Neural cell (in vitro differentiated cells): Measurements from ENCODE around the gene RGS9BP. TPM values are rescaled to one million over a fixed set of nuclear protein-coding genes. Genes with fewer than 3 reads are reported as not detected.

Experiments used
- H2AFZ ChIP-seq: fragments of 200-600, 300-800 bp; sonication (generic), shearing (Covaris generic); 2 replicates; pipeline ENCODE4 v1.6.0; 2014; ENCODE audit warnings: low read depth, mild to moderate bottlenecking, antibody characterized with exemption, low read length, moderate library complexity
- H3F3A ChIP-seq: fragments of 200-600 bp; shearing (Covaris generic); 2 replicates; pipeline ENCODE4 v1.6.1; 2016; ENCODE audit warnings: mild to moderate bottlenecking, moderate library complexity, mixed read lengths, antibody characterized with exemption, low read length; ENCODE audit not compliant: insufficient read depth, poor library complexity, severe bottlenecking
- H3K27ac ChIP-seq: fragments of 200-600, 300-800 bp; sonication (generic), shearing (Covaris generic); 2 replicates; pipeline ENCODE4 v1.5.1; 2014; ENCODE audit warnings: mild to moderate bottlenecking, low read length, moderate library complexity
- H3K27me3 ChIP-seq: fragments of 300-800, 200-600 bp; sonication (generic), shearing (Covaris generic); 2 replicates; pipeline ENCODE4 v1.6.0; 2014; ENCODE audit warnings: mild to moderate bottlenecking, low read depth, low read length, moderate library complexity; ENCODE audit not compliant: insufficient read depth
- H3K36me3 ChIP-seq: fragments of 300-800, 200-600 bp; sonication (generic), shearing (Covaris generic); 2 replicates; pipeline ENCODE4 v1.5.1; 2014; ENCODE audit warnings: mild to moderate bottlenecking, antibody characterized with exemption, low read length, moderate library complexity; ENCODE audit not compliant: insufficient read depth
- H3K4me2 ChIP-seq: fragments of 300-800, 200-600 bp; sonication (generic), shearing (Covaris generic); 2 replicates; pipeline ENCODE4 v1.6.0; 2014; ENCODE audit warnings: mild to moderate bottlenecking, low read length
- H3K4me3 ChIP-seq: fragments of 300-800, 200-600 bp; sonication (generic), shearing (Covaris generic); 2 replicates; pipeline ENCODE4 v1.5.1; 2014; ENCODE audit warnings: mild to moderate bottlenecking, low read length, moderate library complexity
- H3K79me2 ChIP-seq: fragments of 200-600 bp; shearing (Covaris generic); replicated peaks from 2 replicates; pipeline ENCODE4 v1.6.0; 2014; ENCODE audit warnings: mild to moderate bottlenecking, low read length, moderate library complexity; ENCODE audit not compliant: insufficient read depth
- H3K9ac ChIP-seq: fragments of 300-800, 200-600 bp; sonication (generic), shearing (Covaris generic); 2 replicates; pipeline ENCODE4 v1.6.1; 2016; ENCODE audit warnings: mild to moderate bottlenecking, low read length, mixed read lengths
- H3K9me2 ChIP-seq: fragments of 200-600 bp; shearing (Covaris generic); 2 replicates; pipeline ENCODE4 v1.6.1; 2016; ENCODE audit warnings: mild to moderate bottlenecking, low read length, mixed read lengths; ENCODE audit not compliant: insufficient read depth
- H3K9me3 ChIP-seq: fragments of 200-600, 300-800 bp; sonication (generic), shearing (Covaris generic); 2 replicates; pipeline ENCODE4 v1.6.1; 2016; ENCODE audit warnings: mild to moderate bottlenecking, mixed run types, low read length, moderate library complexity, mixed read lengths
- H4K20me1 ChIP-seq: fragments of 200-600 bp; shearing (Covaris generic); 2 replicates; pipeline ENCODE4 v1.6.1; 2016; ENCODE audit warnings: mild to moderate bottlenecking, mixed run types; ENCODE audit not compliant: insufficient read depth
- CTCF ChIP-seq: fragments of 450-650 bp; IDR thresholded peaks from 2 replicates; pipeline ENCODE4 v1.5.1; 2014; ENCODE audit warnings: antibody characterized with exemption, mild to moderate bottlenecking, moderate library complexity; ENCODE audit not compliant: poor library complexity, severe bottlenecking
- EP300 ChIP-seq: fragments of 450-650 bp; conservative IDR thresholded peaks from 2 replicates; pipeline ENCODE4 v1.6.1; 2014; ENCODE audit warnings: antibody characterized with exemption, mild to moderate bottlenecking, moderate library complexity; ENCODE audit not compliant: poor library complexity, severe bottlenecking
- EZH2 ChIP-seq: fragments of 200-600, 300-800 bp; shearing (Covaris generic), sonication (generic); IDR thresholded peaks from 2 replicates; pipeline ENCODE4 v1.6.1; 2014; ENCODE audit warnings: antibody characterized with exemption, low read length, borderline replicate concordance, mild to moderate bottlenecking; ENCODE audit not compliant: insufficient read depth, poor library complexity, severe bottlenecking
- MXI1 ChIP-seq: fragments of 450-650 bp; conservative IDR thresholded peaks from 2 replicates; pipeline ENCODE4 v1.6.1; 2014; ENCODE audit warnings: antibody characterized with exemption, mild to moderate bottlenecking; ENCODE audit not compliant: poor library complexity, severe bottlenecking
- POLR2AphosphoS5 ChIP-seq: IDR thresholded peaks from 2 replicates; pipeline ENCODE4 v1.6.1; 2012
- RAD21 ChIP-seq: fragments of 450-650 bp; conservative IDR thresholded peaks from 2 replicates; pipeline ENCODE4 v1.6.1; 2014; ENCODE audit warnings: antibody characterized with exemption, mild to moderate bottlenecking, moderate library complexity
- REST ChIP-seq: IDR thresholded peaks from 2 replicates; pipeline ENCODE4 v1.6.1; 2012; ENCODE audit warnings: borderline replicate concordance
- SMC3 ChIP-seq: fragments of 450-650 bp; conservative IDR thresholded peaks from 2 replicates; pipeline ENCODE4 v1.6.1; 2014; ENCODE audit warnings: antibody characterized with exemption, mild to moderate bottlenecking, moderate library complexity; ENCODE audit not compliant: poor library complexity
- TAF1 ChIP-seq: IDR thresholded peaks from 2 replicates; pipeline ENCODE4 v1.6.1; 2012; ENCODE audit warnings: low read depth
- polyA plus RNA-seq: library from polyadenylated mRNA; depleted of rRNA; stranded (reverse); fragments of >200 nt; gene quantifications from 2 replicates; pipeline ENCODE4 v1.2.3, GENCODE V29; 2014

Gene RGS9BP
- polyA plus RNA-seq, 1 donor from 2014 or later = not detected

- no peaks in the 10 kb centered on the region for H3K9me2 ChIP-seq
- H4K20me1 ChIP-seq = no peaks in the 10 kb centered on the region
- no peak overlapping the region for H2AFZ ChIP-seq
- no peaks in the 10 kb centered on the region for H3F3A ChIP-seq
- no peak overlapping the region for H3K27ac ChIP-seq
- H3K4me2 ChIP-seq = no peak overlapping the region
- no peak overlapping the region for H3K4me3 ChIP-seq
- no peaks in the 10 kb centered on the region for H3K27me3 ChIP-seq
- no peaks in the 10 kb centered on the region for H3K36me3 ChIP-seq
- H3K79me2 ChIP-seq = peaks cover 7% of the 10 kb centered on the region
- H3K9ac ChIP-seq = no peak overlapping the region
- no peaks in the 10 kb centered on the region for H3K9me3 ChIP-seq
- no peak for TF ChIP-seq RAD21
- no peak for TF ChIP-seq CTCF
- no peak for TF ChIP-seq EZH2
- no peak for TF ChIP-seq MXI1
- TF ChIP-seq POLR2AphosphoS5 = no peak
Measured at GRCh38 chr19:32662186-32662585, 13.5 kb upstream of the RGS9BP start.

GRCh38 chr19:32666084-32666483 is 9.6 kb upstream of the RGS9BP start:
- Histone ChIP-seq H2AFZ (no peak overlapping the region), H3K9ac (no peak overlapping the region), H3K4me3 (no peak overlapping the region), H3K27me3 (no peaks in the 10 kb centered on the region), H3F3A (no peaks in the 10 kb centered on the region), H3K4me2 (no peak overlapping the region), H3K36me3 (no peaks in the 10 kb centered on the region), H4K20me1 (no peaks in the 10 kb centered on the region), H3K79me2 (peaks cover 9% of the 10 kb centered on the region), H3K9me3 (no peaks in the 10 kb centered on the region), H3K27ac (no peak overlapping the region), H3K9me2 (no peaks in the 10 kb centered on the region)
- TF ChIP-seq TAF1 (no peak), CTCF (no peak), EZH2 (no peak), EP300 (no peak), MXI1 (no peak), RAD21 (no peak), POLR2AphosphoS5 (no peak), SMC3 (no peak), REST (no peak)
